Fibroblast of villous mesenchyme (primary cell): ENCODE results near the gene SH2B2. TPM values are rescaled to one million over a fixed set of nuclear protein-coding genes. Genes with fewer than 3 reads are reported as not detected.

Experiments used
- DNase-seq: peaks from one replicate; pipeline ENCODE4 v3.0.0-alpha.2; 2010; ENCODE audit warnings: low read depth
- H3K4me3 ChIP-seq: 2 replicates; pipeline ENCODE4 v1.5.1; 2011; ENCODE audit warnings: low read depth, mild to moderate bottlenecking, low read length
- total RNA-seq: library from RNA; depleted of rRNA; stranded (reverse); fragments of >200 nt; gene quantifications from 2 replicates; pipeline ENCODE4 v1.2.3, GENCODE V29; 2012
- TF ChIP-seq, protein P1 (sequence below): IDR thresholded peaks from 2 replicates; pipeline ENCODE4 v1.5.1; 2012; ENCODE audit warnings: low read depth, mild to moderate bottlenecking, low read length; ENCODE audit not compliant: insufficient read depth

SH2B2 gene
- total RNA-seq, 1 donor: 0.43 TPM

DNA sequence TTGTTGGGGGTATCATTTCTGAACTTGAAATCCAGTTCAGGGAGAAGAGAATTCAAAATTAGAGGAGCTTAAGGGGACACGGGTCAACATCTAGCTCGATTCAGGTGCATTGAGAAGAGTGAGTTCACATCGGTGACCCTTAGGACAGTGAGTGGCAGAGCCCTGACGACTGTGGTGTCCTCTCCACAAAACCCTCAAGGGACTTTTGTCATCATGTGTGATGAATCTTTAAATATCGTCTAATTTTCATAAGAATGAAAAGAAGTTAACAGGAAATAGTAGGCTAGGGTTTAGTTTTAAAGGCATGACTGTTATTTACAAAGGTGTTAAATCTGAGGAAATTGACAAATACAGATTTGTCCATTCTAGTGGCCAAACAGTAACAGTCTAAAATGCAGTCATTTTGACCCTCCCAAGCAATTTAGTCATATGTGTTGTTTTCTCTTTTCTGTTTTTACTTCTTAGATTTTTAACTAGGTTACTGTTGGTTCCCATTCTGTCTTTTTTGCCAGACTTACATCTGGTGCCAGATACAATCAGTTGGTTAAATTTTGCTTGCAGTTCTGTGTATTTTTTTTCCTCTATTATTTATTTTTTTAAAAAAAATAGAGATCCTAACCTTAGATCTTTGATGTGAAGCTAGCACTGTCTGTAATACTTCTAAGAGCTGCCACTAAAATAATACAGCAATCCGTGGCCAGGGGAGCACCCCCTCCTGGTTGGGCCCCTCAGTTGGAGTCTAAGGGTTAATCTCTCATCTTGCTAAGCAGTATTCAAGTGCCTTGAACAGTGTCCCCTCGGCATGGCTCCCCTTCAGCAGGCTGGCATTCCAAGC lies 34.9 kb upstream of the SH2B2 start:
- H3K4me3 ChIP-seq: no peak overlapping the region
- DNase-seq: no peak
- TF ChIP-seq, protein P1, sequence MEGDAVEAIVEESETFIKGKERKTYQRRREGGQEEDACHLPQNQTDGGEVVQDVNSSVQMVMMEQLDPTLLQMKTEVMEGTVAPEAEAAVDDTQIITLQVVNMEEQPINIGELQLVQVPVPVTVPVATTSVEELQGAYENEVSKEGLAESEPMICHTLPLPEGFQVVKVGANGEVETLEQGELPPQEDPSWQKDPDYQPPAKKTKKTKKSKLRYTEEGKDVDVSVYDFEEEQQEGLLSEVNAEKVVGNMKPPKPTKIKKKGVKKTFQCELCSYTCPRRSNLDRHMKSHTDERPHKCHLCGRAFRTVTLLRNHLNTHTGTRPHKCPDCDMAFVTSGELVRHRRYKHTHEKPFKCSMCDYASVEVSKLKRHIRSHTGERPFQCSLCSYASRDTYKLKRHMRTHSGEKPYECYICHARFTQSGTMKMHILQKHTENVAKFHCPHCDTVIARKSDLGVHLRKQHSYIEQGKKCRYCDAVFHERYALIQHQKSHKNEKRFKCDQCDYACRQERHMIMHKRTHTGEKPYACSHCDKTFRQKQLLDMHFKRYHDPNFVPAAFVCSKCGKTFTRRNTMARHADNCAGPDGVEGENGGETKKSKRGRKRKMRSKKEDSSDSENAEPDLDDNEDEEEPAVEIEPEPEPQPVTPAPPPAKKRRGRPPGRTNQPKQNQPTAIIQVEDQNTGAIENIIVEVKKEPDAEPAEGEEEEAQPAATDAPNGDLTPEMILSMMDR: no peak

DNA sequence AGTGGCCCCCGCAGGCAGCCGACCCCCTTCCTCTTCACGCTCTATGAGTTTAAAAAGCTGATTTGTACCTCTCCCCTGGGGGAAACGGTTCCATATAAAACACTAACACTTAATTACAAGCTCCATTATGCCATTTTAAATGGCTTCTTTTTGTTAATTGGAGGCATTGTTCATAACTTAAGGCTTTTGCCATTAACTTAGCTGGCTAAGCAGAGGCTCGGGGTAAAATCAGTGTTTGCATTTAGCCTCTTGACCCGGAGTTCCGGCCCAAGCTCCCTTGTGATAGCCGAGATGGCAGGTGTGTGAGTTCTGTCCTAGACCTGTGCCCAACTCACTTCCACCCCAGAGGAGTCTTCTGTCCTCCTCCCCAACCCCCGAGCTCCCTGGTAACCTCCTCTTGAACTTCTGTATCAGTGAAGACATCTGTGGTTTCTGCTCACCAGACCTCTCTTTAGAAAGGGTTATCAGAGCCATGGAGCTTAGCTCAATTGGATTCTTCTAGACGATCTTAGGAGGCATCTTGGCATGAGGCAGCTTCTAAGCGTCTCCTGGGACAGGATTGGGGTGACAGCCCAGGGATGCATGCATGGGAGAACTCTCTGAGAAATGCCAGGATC lies 34.2 kb upstream of the SH2B2 start:
- DNase-seq: no peak
- H3K4me3 ChIP-seq: no peak overlapping the region
- TF ChIP-seq, protein P1: no peak

DNA sequence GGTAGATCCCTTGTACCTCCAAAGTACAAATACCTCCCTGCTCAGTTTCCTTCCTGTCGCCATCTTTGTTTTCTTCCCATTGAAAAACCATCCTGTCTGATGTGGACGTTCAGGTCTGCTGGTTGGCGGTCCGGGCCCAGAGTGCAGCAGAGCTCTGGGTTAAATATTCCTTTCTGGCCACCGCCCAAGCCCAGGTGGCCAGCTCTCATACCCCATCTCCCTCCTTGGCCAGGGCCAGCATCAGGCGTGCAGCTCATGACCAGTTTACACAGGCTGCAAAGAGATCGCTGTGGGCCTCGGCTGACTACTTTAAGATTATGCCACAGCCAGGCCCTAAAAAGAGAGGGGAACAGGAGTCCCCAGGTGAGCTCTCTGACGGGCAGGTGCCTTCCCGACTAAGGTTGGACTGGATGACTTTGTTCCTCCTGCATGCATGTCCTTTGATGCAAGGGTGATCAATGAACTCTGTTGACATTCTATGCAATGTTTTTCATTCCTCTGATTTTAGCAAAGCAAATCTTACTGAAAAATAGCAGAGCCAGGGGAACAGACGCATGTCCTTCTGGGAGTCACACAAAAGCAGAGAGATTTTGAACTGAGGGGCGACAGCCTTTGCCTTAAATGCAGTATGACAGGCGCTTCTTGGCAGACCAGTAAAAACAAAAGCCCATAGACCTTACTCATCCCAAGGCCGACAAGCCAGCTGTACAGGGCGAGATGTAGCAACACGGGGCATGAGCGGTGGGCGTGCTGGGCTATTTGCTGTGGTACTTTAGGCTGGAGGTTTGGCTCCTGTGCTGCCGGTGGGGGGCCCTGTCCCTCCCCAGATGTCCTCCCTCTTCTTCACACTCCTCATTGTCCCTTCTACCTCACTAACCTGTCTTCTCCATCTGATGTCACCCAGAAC lies 33.3 kb upstream of the SH2B2 start:
- no peak overlapping the region for H3K4me3 ChIP-seq
- DNase-seq: no peak
- TF ChIP-seq, protein P1: no peak

DNA sequence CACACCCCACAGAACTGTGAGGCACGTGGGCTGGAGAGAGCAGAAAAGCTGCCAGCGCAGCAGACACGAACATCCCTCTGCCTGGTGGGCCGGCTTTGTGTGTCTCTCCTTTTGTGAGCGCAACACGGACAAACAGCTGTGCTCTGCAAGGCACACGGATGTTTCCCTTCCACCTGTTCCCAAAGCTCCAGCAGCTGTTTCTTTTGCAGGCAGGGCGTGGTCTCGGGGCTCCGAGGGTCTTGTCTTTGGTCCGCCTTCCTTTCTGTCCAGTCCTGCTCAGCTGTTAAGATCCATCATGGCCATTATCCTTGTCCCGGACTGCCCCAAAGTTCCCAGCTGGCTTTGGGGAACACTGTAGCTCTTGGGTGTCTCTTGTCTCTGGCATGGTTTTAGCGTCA lies 32.7 kb upstream of the SH2B2 start:
- no peak for DNase-seq
- TF ChIP-seq, protein P1: no peak
- H3K4me3 ChIP-seq: no peak overlapping the region

DNA sequence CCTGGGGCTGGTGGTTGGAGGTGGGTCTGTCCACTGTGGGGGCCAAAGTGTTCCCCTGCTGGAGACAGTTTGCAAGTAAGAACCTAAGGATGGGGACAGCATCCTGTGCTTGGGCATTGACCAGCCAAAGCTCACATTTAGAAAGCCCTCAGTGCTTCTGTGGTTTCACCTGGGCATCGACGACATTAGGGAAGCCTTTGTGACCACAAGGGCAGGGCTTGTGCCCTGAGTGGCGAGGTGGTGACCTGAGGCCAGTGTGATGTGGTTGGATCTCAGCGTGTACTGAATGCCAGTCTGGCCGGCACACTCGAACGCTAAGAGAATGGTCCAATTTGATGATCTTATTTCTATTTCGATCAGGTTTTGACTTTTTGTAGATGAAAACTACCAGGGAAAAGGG lies 32.1 kb upstream of the SH2B2 start:
- DNase-seq: no peak
- TF ChIP-seq, protein P1: no peak

DNA sequence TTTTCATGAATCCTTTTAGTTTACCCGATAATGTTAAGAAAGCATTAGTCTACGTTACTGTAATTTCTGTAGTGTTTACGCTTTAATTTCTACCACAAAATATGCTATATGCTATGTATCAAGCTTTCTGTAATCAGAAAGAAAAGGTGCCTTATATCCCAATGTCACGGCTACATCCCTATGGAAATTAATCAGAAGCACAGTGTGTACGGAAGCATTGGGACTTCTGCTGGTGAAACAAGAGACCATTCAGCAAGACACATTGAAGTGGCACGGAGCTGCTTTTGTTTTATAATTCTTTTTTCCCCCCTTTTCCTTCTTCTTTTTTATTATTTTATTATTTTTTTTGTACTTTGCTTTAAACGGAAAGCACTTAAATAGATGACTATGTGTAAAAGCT lies 31.2 kb upstream of the SH2B2 start:
- no peak overlapping the region for H3K4me3 ChIP-seq
- TF ChIP-seq, protein P1: no peak
- no peak for DNase-seq

More for the DNA sequence above, 32.1 kb upstream of the SH2B2 start:
- no peak overlapping the region for H3K4me3 ChIP-seq
